Lower leg skin (tissue), 4 donors: Measurements from ENCODE around the gene S100B. TPM values are rescaled to one million over a fixed set of nuclear protein-coding genes. Genes with fewer than 3 reads are reported as not detected.
"Not testable (repeated sequence)": the region's sequence is repeated elsewhere in the genome, so short reads cannot be mapped to it uniquely, and the experiment has no call there.

Experiments used
- DNase-seq, 2 donors: peaks; one replicate each; pipeline ENCODE4 v3.0.0-alpha.2; 2019; ENCODE audit warnings: low spot score in 2 of 2
- H3K4me3 ChIP-seq: fragments of 200-600 bp; sonication (generic); 2 replicates; pipeline ENCODE4 v1.5.1; 2017; ENCODE audit warnings: mild to moderate bottlenecking, low read depth; ENCODE audit not compliant: poor library complexity, severe bottlenecking
- POLR2A ChIP-seq, 2 donors: fragments of 450-650 bp; IDR thresholded peaks; one replicate each; pipeline ENCODE4 v1.6.1; 2016 to 2017; ENCODE audit warnings: antibody characterized with exemption in 2 of 2, mild to moderate bottlenecking in 1 of 2, moderate library complexity in 1 of 2
- WGBS, 2 donors: methylation state at CpG; one replicate each; pipeline ENCODE4 v1.1.5; 2018; 5-methylcytosine and 5-hydroxymethylcytosine counted together
- intact Hi-C: fragments of 100-400 bp; cut with DNase I; formaldehyde crosslinking; loops from one replicate; pipeline ENCODE4 v1.15.0; 2023; ENCODE audit warnings: low total_unique reads
- total RNA-seq, 4 donors: library from RNA; depleted of rRNA; stranded (reverse); fragments of >200 nt; gene quantifications; one replicate each; pipeline ENCODE4 v1.1.0, GENCODE V29; 2016
- TF ChIP-seq, protein P1 (sequence below), 3 donors: fragments of 450-650 bp; IDR thresholded peaks; one replicate each; pipeline ENCODE4 v1.5.1; 2016; ENCODE audit warnings: antibody characterized with exemption in 3 of 3, mild to moderate bottlenecking in 3 of 3, moderate library complexity in 2 of 3

The S100B gene
- total RNA-seq, 4 donors from 2014 or later: 5.4 to 18.3 (median 13.7) TPM

DNA sequence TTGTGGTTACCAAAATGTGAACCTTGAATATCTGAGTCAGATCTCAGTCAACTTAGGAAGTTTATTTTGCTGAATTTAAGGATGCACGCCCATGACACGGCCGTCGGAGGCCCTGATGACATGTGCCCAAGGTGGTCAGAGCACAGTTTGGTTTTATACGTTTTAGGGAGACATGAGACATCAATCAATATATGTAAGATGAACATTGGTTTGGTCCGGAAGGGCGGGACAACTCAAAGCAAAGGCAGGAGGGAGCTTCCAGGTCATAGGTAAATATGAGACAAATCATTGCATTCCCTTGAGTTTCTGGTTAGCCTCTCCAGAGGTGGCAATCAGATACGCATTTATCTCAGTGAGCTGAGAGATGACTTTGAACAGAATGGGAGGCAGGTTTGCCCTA, 29.5 kb upstream of the S100B start:
- TF ChIP-seq, protein P1, sequence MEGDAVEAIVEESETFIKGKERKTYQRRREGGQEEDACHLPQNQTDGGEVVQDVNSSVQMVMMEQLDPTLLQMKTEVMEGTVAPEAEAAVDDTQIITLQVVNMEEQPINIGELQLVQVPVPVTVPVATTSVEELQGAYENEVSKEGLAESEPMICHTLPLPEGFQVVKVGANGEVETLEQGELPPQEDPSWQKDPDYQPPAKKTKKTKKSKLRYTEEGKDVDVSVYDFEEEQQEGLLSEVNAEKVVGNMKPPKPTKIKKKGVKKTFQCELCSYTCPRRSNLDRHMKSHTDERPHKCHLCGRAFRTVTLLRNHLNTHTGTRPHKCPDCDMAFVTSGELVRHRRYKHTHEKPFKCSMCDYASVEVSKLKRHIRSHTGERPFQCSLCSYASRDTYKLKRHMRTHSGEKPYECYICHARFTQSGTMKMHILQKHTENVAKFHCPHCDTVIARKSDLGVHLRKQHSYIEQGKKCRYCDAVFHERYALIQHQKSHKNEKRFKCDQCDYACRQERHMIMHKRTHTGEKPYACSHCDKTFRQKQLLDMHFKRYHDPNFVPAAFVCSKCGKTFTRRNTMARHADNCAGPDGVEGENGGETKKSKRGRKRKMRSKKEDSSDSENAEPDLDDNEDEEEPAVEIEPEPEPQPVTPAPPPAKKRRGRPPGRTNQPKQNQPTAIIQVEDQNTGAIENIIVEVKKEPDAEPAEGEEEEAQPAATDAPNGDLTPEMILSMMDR (IDR thresholded peaks at IDR 0.05): no peak
- no peak for TF ChIP-seq POLR2A (IDR thresholded peaks at IDR 0.05)
- H3K4me3 ChIP-seq: no peak overlapping the region
- intact Hi-C loops: no loop called here
- WGBS, 2 donors: 88 to 90% methylated on average over 8 of the region's 8 CpGs
- DNase-seq: no peak

DNA sequence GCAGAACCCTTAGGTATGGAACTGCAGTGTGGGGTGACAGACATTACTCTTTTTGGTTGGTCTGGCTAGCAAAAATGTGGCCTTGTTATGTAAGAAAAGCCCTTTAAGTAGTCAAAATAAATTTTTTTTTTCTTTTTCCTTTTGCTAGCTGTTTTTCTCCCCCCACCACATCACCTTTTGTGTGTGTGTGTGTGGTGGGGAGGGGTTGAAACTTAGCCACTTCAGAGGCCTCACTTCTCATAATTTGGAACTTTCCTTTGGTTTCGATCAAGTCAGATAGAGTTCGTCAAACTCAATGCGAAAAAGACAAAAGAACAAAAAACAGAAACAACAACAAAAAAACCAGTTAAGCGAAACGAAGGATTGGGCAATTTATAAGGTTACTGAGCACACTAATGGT, 28.7 kb upstream of the S100B start:
- 89 to 90% methylated on average over 5 of the region's 5 CpGs for WGBS, 2 donors
- TF ChIP-seq, protein P1 (IDR thresholded peaks at IDR 0.05): no peak
- no peak for TF ChIP-seq POLR2A (IDR thresholded peaks at IDR 0.05)
- H3K4me3 ChIP-seq: no peak overlapping the region
- no peak for DNase-seq
- intact Hi-C loops: no loop called here

DNA sequence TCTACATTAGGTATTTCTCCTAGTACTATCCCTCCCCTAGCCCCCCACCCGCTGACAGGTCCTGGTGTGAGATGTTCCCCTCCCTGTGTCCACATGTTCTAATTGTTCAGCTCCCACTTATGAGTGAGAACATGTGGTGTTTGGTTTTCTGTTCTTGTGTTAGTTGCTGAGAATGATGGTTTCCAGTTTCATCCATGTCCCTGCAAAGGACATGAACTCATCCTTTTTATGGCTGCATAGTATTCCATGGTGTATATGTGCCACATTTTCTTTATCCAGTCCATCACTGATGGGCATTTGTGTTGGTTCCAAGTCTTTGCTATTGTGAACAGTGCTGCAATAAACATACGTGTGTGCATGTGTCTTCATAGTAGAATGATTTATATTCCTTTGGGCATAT, 26.0 kb upstream of the S100B start:
- DNase-seq, H3K4me3 ChIP-seq, intact Hi-C loops: not testable (repeated sequence)
- 84 to 93% methylated on average over 2 of the region's 2 CpGs for WGBS, 2 donors

DNA sequence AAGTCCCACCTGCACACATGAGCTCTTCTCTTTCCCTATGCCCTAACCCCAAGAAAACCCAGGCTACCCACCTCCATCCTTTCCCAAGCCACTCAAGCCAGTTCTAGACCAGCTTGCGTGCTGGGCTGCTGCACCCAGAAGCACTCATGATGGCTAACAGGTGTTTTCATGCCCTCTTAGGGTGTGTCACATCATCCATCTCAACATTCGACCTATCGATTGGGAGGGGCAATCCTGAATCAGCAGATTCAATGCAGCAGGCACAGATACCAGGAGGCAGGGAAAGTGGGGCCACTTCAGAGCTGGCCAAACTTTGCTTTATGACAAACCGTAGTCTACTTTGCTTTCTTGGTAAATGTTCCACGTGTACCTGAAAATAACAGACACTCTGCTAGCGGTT, 24.0 kb upstream of the S100B start:
- no peak for TF ChIP-seq POLR2A (IDR thresholded peaks at IDR 0.05)
- TF ChIP-seq, protein P1 (IDR thresholded peaks at IDR 0.05): no peak
- intact Hi-C loops: no loop called here
- H3K4me3 ChIP-seq: no peak overlapping the region
- WGBS, 2 donors: 85 to 86% methylated on average over 6 of the region's 6 CpGs
- no peak for DNase-seq

DNA sequence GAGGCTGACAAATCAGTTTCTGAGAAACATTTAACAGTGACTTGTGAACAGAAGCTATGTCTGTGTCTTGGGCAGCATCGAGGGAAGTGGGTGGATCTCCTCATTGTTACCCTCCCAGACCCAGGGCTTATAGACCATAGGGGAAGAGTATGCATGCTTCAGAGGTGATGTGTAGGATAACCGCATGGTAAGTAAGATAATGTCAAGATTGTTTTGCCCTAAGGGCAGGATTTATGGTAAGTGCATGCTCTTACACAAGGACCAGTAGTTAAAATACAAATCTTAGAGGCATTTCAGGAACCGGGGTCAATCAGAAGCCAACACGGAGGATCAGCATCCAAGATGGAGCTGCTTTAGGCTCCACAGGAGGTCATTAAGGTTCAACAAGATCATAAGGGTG, 22.8 kb upstream of the S100B start:
- intact Hi-C loops: no loop called here
- WGBS, 2 donors: 81 to 83% methylated on average over 4 of the region's 4 CpGs
- no peak for DNase-seq
- no peak overlapping the region for H3K4me3 ChIP-seq
- TF ChIP-seq, protein P1 (IDR thresholded peaks at IDR 0.05): no peak
- no peak for TF ChIP-seq POLR2A (IDR thresholded peaks at IDR 0.05)

DNA sequence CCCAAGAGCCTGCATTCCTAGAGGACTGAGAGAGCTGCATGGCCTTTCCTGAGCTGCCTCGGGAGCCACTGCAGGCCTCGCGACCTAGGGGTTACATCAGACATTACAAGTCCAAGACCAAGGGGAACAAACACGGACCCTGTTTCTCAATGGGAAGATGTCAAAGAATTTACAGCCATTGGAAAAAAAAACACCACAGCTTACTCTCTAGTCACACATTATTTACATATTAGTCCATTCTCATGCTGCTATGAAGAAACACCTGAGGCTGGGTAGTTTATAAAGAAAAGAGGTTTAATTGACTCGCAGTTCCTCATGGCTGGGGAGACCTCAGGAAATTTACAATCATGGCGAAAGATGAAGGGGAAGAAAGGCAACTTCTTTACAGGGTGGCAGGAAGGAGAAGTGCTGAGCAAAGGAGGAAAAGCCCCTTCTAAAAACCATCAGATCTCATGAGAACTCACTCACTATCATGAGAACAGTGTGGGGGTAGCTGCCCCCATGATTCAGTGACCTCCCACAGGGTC, 22.2 kb upstream of the S100B start:
- intact Hi-C loops: loop anchor here (1.0 kb wide), 1 partner anchor 13 kb away; no protein-coding TSS in a partner anchor
- 71 to 86% methylated on average over 6 of the region's 6 CpGs for WGBS, 2 donors
- no peak for DNase-seq
- no peak overlapping the region for H3K4me3 ChIP-seq
- no peak for TF ChIP-seq POLR2A (IDR thresholded peaks at IDR 0.05)
- TF ChIP-seq, protein P1 (IDR thresholded peaks at IDR 0.05): no peak
